Lower leg skin (tissue), 3 donors: ENCODE data around the gene TUBA4A.

Source experiments
- CTCF ChIP-seq, 3 donors: fragments of 450-650 bp; IDR thresholded peaks; one replicate each; pipeline ENCODE4 v1.5.1; 2016; ENCODE audit warnings: antibody characterized with exemption in 3 of 3, mild to moderate bottlenecking in 3 of 3, moderate library complexity in 2 of 3
- POLR2A ChIP-seq, 2 donors: fragments of 450-650 bp; IDR thresholded peaks; one replicate each; pipeline ENCODE4 v1.6.1; 2016 to 2017; ENCODE audit warnings: antibody characterized with exemption in 2 of 2, mild to moderate bottlenecking in 1 of 2, moderate library complexity in 1 of 2

DNA sequence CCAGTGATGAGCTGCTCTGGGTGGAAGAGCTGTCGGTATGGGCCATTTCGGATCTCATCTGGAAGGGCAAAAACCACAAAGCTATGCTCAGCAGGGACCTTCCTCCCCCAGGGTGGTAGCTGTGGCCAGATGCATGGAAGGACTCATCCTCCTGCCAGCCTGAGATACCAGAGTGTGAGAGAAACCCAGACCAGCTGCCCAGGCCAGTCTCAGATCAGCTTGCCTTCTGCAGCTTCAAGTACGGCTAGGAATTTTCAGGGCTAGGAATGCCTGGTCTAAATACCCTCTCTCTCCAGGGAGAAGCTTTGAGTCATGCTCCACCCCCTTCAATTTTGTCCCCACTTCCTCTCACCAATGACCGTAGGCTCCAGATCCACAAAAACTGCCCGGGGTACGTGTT is 2.1 kb downstream of the TUBA4A start:
- TF ChIP-seq CTCF (IDR thresholded peaks at IDR 0.05), result no peak
- no peak for TF ChIP-seq POLR2A (IDR thresholded peaks at IDR 0.05)
